ENCODE measurements around the gene EXOC7.

GRCh38 chr17:76050538-76051467 lies 52.8 kb downstream of the EXOC7 start:
- TF ChIP-seq POLR2A (IDR thresholded peaks at IDR 0.05) (no peak), CTCF (IDR thresholded peaks at IDR 0.05) (no peak)
